HG03064 (cell line): ENCODE data around the gene RFXAP.
A peak's percentile ranks its signal among the peaks of the same experiment; 100 is the strongest.

ENCODE experiments used
- ATAC-seq: cut with Tn5 transposase; IDR thresholded peaks from one replicate; pipeline ENCODE4 v1.9.1; 2021; ENCODE audit warnings: low read depth; ENCODE audit not compliant: unreplicated experiment

The RFXAP gene

GRCh38 chr13:36815062-36815461 lies 4.0 kb upstream of the RFXAP start:
- ATAC-seq = no peak

- ATAC-seq = no peak
These were observed 822 bp upstream of the RFXAP start for GRCh38 chr13:36817996-36818803.

DNA sequence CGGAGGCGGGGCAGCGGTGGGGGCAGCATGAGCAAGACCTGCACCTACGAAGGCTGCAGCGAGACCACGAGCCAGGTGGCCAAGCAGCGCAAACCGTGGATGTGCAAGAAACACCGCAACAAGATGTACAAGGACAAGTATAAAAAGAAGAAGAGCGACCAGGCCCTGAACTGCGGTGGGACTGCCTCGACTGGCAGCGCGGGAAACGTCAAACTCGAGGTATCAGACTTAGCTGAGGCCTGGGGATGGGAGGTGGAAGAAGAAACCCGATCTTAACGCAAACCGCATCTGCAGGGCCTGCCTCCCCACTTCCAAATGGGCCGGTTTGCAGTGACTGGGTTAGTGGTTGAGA lies 693 bp downstream of the RFXAP start:
- ATAC-seq = peak; percentile 20

GRCh38 chr13:36820222-36820621 lies 1.2 kb downstream of the RFXAP start:
- peak; percentile 47 for ATAC-seq

DNA sequence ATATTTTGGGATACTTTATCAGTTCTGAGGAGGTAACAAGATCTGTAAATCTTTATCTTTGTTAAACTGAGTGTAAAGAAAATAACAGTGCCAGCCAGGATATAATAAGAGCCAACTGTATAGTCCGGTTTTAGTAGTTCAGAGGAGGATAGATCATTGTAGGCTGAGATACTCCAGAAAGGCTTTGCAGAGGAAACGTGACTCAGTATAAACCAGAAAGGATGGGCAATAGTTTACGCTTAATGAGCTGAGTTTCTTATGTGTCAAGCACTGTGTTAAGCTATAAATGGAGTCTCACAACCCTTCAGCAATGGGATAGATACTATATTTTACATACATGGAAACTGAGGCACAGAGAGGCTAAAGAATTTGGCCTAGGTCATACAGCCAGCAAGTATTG lies 3.8 kb downstream of the RFXAP start:
- no peak for ATAC-seq

DNA sequence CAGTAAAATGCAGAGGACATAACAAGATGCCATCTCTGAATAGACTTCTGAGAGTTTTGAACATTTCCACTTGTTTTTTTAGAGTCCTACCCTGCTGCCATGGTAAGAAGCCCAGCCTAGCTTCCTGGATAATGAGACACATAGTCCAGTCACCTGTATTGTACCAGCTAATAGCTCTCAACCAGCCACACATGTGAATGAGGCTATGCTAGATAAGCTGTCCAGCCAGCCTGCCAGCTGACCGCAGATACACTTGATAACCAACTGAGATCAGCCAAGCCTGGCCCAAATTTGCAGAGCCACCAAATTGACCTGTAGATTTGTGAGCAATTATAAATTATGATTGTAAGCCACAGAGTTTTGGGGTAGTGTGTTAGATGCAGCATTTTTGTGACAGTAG lies 10.7 kb downstream of the RFXAP start:
- ATAC-seq = no peak

- no peak for ATAC-seq
These were observed 12.3 kb downstream of the RFXAP start for GRCh38 chr13:36831291-36831690.

- ATAC-seq = no peak
These were observed 15.3 kb downstream of the RFXAP start for GRCh38 chr13:36834299-36834698.

DNA sequence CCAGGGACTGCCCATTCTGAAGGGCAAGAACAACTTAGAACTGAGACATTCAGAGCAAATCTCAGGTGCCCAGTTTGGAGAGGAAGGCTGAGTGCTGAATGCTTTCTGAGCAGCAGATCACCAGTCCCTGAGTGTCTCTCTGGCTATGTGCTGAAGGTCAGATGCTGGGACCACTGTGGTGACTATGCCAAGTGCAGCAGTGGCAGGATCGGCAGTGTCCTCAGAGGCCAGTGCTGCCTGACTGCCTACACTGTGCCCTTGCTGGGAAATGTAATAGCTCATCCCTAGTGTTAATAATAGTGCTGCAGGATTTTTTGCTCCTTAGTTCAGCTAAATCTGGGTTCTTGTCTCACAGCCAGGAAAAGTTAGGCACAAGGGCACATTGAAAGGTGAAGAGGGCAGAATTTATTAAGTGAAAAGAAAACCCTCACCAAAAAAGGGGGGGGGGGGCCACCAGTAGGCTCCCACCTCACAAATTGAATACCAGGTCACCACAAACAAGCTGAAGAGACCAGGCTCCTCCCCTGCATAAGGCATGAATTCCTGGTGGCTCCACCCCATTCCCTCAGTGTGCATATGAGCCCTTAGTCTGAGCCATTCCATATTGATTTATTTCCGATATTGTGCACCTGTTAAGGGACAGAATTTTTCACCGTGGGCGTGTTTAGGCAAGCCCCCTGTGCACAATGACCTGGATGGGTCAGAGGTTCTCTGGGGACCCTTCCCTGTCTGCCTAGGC lies 18.5 kb downstream of the RFXAP start:
- no peak for ATAC-seq

- no peak for ATAC-seq
These were observed 20.3 kb downstream of the RFXAP start for GRCh38 chr13:36839281-36839680.

GRCh38 chr13:36839981-36840380 lies 21.0 kb downstream of the RFXAP start:
- no peak for ATAC-seq

- ATAC-seq = no peak
These were observed 21.8 kb downstream of the RFXAP start for GRCh38 chr13:36840718-36841250.

GRCh38 chr13:36841391-36841790 lies 22.4 kb downstream of the RFXAP start:
- ATAC-seq = no peak

DNA sequence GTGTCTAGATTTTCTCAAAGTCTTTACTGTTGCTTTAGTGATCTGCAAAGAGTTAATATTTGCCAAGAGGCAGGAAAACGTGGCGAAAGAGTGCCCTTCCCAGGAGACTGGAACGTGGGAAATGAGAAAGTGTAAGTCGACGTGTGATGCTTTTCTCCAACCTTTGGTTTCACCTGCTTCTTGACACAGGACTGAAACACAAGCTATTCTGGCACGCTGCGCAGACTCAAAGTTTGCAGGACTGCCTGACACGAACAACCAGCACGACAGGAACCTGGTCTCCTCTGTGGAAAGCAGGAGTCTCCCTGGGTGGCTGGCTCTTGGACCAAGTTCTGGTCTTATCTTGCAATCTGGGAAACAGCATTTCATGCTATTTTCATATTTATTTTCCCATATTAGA lies 28.6 kb downstream of the RFXAP start:
- ATAC-seq = no peak

- ATAC-seq = no peak
These were observed 29.4 kb downstream of the RFXAP start for GRCh38 chr13:36848199-36848982.

DNA sequence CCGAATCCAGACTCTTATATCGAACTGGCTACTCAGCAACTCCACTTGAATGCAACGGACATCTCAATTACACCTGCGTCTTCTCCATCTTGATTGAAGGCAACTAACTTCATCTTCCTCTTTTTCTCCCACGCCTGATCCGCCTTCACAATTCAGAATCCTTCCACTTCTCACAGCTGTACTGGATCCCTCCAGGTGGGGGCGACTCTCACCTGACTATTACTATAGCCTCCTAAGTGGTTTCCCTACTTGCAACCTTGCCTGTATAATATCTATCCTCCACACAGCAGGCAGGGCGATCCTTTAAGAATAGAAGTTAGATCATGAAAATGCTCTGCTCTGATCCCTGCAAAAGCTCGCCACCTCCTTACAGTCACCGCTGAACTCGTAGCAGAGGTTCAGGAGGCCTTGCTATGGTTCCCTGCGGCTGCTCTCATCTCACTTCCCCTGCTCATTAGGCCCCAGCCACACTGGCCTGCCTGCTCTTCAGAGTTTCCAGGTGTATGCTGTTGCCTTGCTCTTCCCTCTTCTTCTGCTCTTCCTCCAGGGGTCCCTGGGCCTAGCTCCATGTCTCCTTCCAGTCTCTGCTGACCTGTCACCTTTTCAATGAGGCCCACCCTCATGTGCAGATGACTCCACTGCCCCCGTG lies 31.9 kb downstream of the RFXAP start:
- no peak for ATAC-seq

DNA sequence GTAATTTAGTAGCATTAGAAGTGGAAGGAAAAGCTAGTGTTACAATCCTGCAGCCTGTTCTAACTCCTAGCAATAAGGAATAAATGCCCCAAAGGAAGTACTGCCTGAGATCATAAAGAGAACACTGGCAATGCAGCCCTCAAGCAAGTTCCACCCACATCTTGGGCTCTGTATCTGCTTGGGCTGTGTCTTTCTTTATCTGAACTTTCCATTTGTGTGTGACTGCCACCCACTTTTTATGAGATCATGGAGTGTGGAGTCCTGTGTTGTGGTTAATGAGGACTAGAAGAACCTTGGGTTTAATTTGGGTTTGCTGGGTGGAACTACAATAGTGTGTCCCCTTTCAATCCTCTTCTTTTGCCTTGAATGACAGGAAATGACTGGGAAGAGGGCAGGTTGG lies 38.2 kb downstream of the RFXAP start:
- no peak for ATAC-seq

DNA sequence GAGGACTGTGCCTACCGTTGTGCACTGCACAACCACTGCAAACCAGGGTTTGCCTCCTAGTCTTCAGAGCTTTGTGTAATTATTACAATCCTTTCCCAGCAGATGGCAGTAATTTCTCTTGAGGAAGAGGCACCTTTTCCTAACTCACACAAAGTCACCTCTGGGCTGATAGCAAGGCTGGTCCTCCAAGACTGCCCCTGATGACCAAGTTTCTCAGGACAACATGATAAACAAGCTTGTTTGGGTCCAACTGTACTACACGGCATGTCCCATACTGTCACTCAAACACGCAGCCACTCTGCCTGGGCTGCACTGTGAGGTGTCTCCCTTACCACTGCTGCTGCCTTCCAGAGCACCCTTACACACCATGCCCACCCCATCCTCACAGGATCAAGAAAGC lies 39.3 kb downstream of the RFXAP start:
- ATAC-seq = no peak

- ATAC-seq = no peak
These were observed 40.2 kb downstream of the RFXAP start for GRCh38 chr13:36859259-36859658.

- ATAC-seq = no peak
These were observed 43.1 kb downstream of the RFXAP start for GRCh38 chr13:36862002-36862685.
